ENCODE results near the gene PCDHB10. TPM values are rescaled to one million over a fixed set of nuclear protein-coding genes. Genes with fewer than 3 reads are reported as not detected.
"Not testable (repeated sequence)": the region's sequence is repeated elsewhere in the genome, so short reads cannot be mapped to it uniquely, and the experiment has no call there.

Gene PCDHB10
- not detected for total RNA-seq
- polyA plus RNA-seq = not detected

- no peak within 1 kb of the TSS for H3K27ac Mint-ChIP-seq
- no peak within 1 kb of the TSS for H3K4me3 ChIP-seq (ENCODE audit: low read length)
- H3K4me1 Mint-ChIP-seq = peaks cover under 1 to 3% (median under 1%) of the 10 kb centered on the region in 3 donors
- H3K27ac ChIP-seq (ENCODE audit: low read depth, low read length) = no peak within 1 kb of the TSS
- H3K4me3 Mint-ChIP-seq = peak within 1 kb of the TSS in 2 of 7 donors; percentile 11 to 25
- peaks cover 1 to 5% (median 2%) of the 10 kb centered on the region in 3 donors for H3K36me3 Mint-ChIP-seq
- no peaks in the 10 kb centered on the region for H3K4me1 ChIP-seq (ENCODE audit: insufficient read depth, low read length)
- POLR2A ChIA-PET = no interaction called here
- peaks cover 31 to 55% (median 53%) of the 10 kb centered on the region in 5 donors for H3K9me3 Mint-ChIP-seq
- no peaks in the 10 kb centered on the region for H3K27me3 ChIP-seq (ENCODE audit: insufficient read depth, low read length, poor library complexity, severe bottlenecking)
- H3K36me3 ChIP-seq (ENCODE audit: insufficient read depth, low read length) = no peaks in the 10 kb centered on the region
- H3K27me3 Mint-ChIP-seq = peaks cover 30 to 52% of the 10 kb centered on the region in 2 donors
- peaks cover 5% of the 10 kb centered on the region for H3K9me3 ChIP-seq (ENCODE audit: low read length)
- peak in 1 of 5 donors; percentile 6 for DNase-seq
- CTCF ChIA-PET = no interaction called here
Observed at GRCh38 chr5:141192110-141192725, at the start of gene PCDHB10. Gene PCDHB10 (plus strand): TSS chr5:141192353. CDS start chr5:141192553, 200 bp downstream.

- H3K27ac ChIP-seq (ENCODE audit: low read depth, low read length) = no peak within 1 kb of the TSS
- no peaks in the 10 kb centered on the region for H3K9me3 ChIP-seq (ENCODE audit: low read length)
- no peak within 1 kb of the TSS for H3K27ac Mint-ChIP-seq
- H3K27me3 ChIP-seq (ENCODE audit: insufficient read depth, low read length, poor library complexity, severe bottlenecking) = no peaks in the 10 kb centered on the region
- H3K27me3 Mint-ChIP-seq = peaks cover 8 to 42% of the 10 kb centered on the region in 2 donors
- no peaks in the 10 kb centered on the region for H3K4me1 ChIP-seq (ENCODE audit: insufficient read depth, low read length)
- peaks cover 0 to 6% (median 5%) of the 10 kb centered on the region in 3 donors for H3K4me1 Mint-ChIP-seq
- ChIA-PET CTCF (no interaction called here), POLR2A (no interaction called here)
- no peak for DNase-seq
- peak within 1 kb of the TSS in 4 of 7 donors; percentile 8 to 79 (median 26) for H3K4me3 Mint-ChIP-seq
- H3K36me3 ChIP-seq (ENCODE audit: insufficient read depth, low read length) = no peaks in the 10 kb centered on the region
- peaks cover 4 to 22% (median 21%) of the 10 kb centered on the region in 5 donors for H3K9me3 Mint-ChIP-seq
- peaks cover 0 to 4% (median 0%) of the 10 kb centered on the region in 3 donors for H3K36me3 Mint-ChIP-seq
- no peak within 1 kb of the TSS for H3K4me3 ChIP-seq (ENCODE audit: low read length)
Observed at GRCh38 chr5:141149812-141150211, 42.3 kb upstream of the PCDHB10 start, which contains the start of gene PCDHB6. Gene PCDHB6 (plus strand): TSS chr5:141150057. CDS start chr5:141150258, 201 bp downstream.

GRCh38 chr5:141150224-141150992, 41.7 kb upstream of the PCDHB10 start:
- peaks cover 8 to 22% (median 21%) of the 10 kb centered on the region in 5 donors for H3K9me3 Mint-ChIP-seq
- Histone ChIP-seq H3K4me1 (ENCODE audit: insufficient read depth, low read length) (no peaks in the 10 kb centered on the region), H3K27ac (ENCODE audit: low read depth, low read length) (no peak overlapping the region), H3K4me3 (ENCODE audit: low read length) (no peak overlapping the region), H3K27me3 (ENCODE audit: insufficient read depth, low read length, poor library complexity, severe bottlenecking) (no peaks in the 10 kb centered on the region), H3K36me3 (ENCODE audit: insufficient read depth, low read length) (no peaks in the 10 kb centered on the region), H3K9me3 (ENCODE audit: low read length) (no peaks in the 10 kb centered on the region)
- DNase-seq = no peak
- H3K27me3 Mint-ChIP-seq = peaks cover 8 to 45% of the 10 kb centered on the region in 2 donors
- no peak overlapping the region for H3K4me3 Mint-ChIP-seq
- H3K36me3 Mint-ChIP-seq = peaks cover 0 to 4% (median 0%) of the 10 kb centered on the region in 3 donors
- POLR2A ChIA-PET = no interaction called here
- CTCF ChIA-PET = no interaction called here
- H3K4me1 Mint-ChIP-seq = peaks cover 0 to 6% (median 5%) of the 10 kb centered on the region in 3 donors
- H3K27ac Mint-ChIP-seq = no peak overlapping the region

GRCh38 chr5:141150993-141151325, 41.2 kb upstream of the PCDHB10 start:
- no peaks in the 10 kb centered on the region for H3K27me3 ChIP-seq (ENCODE audit: insufficient read depth, low read length, poor library complexity, severe bottlenecking)
- H3K36me3 ChIP-seq (ENCODE audit: insufficient read depth, low read length) = no peaks in the 10 kb centered on the region
- ChIA-PET CTCF (no interaction called here), POLR2A (no interaction called here)
- no peak overlapping the region for H3K4me3 ChIP-seq (ENCODE audit: low read length)
- peaks cover 11 to 24% (median 21%) of the 10 kb centered on the region in 5 donors for H3K9me3 Mint-ChIP-seq
- peaks cover 0 to 4% (median 0%) of the 10 kb centered on the region in 3 donors for H3K36me3 Mint-ChIP-seq
- H3K4me1 Mint-ChIP-seq = peaks cover 0 to 6% (median 5%) of the 10 kb centered on the region in 3 donors
- no peak overlapping the region for H3K27ac Mint-ChIP-seq
- peaks cover 11 to 47% of the 10 kb centered on the region in 2 donors for H3K27me3 Mint-ChIP-seq
- no peak overlapping the region for H3K4me3 Mint-ChIP-seq
- no peak overlapping the region for H3K27ac ChIP-seq (ENCODE audit: low read depth, low read length)
- no peaks in the 10 kb centered on the region for H3K4me1 ChIP-seq (ENCODE audit: insufficient read depth, low read length)
- H3K9me3 ChIP-seq (ENCODE audit: low read length) = no peaks in the 10 kb centered on the region
- DNase-seq = no peak

- CTCF ChIA-PET, POLR2A ChIA-PET, DNase-seq: not testable (repeated sequence)
Observed at GRCh38 chr5:141151632-141152031, 40.5 kb upstream of the PCDHB10 start.

DNA sequence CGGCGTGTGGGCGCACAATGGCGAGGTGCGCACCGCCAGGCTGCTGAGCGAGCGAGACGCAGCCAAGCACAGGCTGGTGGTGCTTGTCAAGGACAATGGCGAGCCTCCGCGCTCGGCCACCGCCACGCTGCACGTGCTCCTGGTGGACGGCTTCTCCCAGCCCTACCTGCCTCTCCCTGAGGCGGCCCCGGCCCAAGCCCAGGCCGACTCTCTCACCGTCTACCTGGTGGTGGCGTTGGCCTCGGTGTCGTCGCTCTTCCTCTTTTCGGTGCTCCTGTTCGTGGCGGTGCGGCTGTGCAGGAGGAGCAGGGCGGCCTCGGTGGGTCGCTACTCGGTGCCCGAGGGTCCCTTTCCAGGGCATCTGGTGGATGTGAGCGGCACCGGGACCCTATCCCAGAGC, 40.1 kb upstream of the PCDHB10 start:
- H3K36me3 Mint-ChIP-seq; H3K4me1 Mint-ChIP-seq; H3K4me3 ChIP-seq (ENCODE audit: low read length); H3K4me1 ChIP-seq (ENCODE audit: insufficient read depth, low read length); H3K27ac Mint-ChIP-seq; H3K36me3 ChIP-seq (ENCODE audit: insufficient read depth, low read length); H3K9me3 ChIP-seq (ENCODE audit: low read length); H3K27me3 ChIP-seq (ENCODE audit: insufficient read depth, low read length, poor library complexity, severe bottlenecking); H3K4me3 Mint-ChIP-seq; DNase-seq; POLR2A ChIA-PET; H3K27ac ChIP-seq (ENCODE audit: low read depth, low read length); CTCF ChIA-PET: not testable (repeated sequence)
- Mint-ChIP-seq H3K9me3 (peaks cover 22 to 36% (median 26%) of the 10 kb centered on the region in 5 donors), H3K27me3 (peaks cover 13 to 50% of the 10 kb centered on the region in 2 donors)

More at GRCh38 chr5:141151632-141152031, 40.5 kb upstream of the PCDHB10 start:
- not testable (repeated sequence) for H3K27me3 ChIP-seq (ENCODE audit: insufficient read depth, low read length, poor library complexity, severe bottlenecking); H3K9me3 ChIP-seq (ENCODE audit: low read length); H3K36me3 Mint-ChIP-seq; H3K4me3 Mint-ChIP-seq; H3K36me3 ChIP-seq (ENCODE audit: insufficient read depth, low read length); H3K4me1 ChIP-seq (ENCODE audit: insufficient read depth, low read length); H3K4me1 Mint-ChIP-seq; H3K4me3 ChIP-seq (ENCODE audit: low read length); H3K27ac Mint-ChIP-seq; H3K27ac ChIP-seq (ENCODE audit: low read depth, low read length)
- peaks cover 18 to 31% (median 24%) of the 10 kb centered on the region in 5 donors for H3K9me3 Mint-ChIP-seq
- H3K27me3 Mint-ChIP-seq = peaks cover 12 to 46% of the 10 kb centered on the region in 2 donors

DNA sequence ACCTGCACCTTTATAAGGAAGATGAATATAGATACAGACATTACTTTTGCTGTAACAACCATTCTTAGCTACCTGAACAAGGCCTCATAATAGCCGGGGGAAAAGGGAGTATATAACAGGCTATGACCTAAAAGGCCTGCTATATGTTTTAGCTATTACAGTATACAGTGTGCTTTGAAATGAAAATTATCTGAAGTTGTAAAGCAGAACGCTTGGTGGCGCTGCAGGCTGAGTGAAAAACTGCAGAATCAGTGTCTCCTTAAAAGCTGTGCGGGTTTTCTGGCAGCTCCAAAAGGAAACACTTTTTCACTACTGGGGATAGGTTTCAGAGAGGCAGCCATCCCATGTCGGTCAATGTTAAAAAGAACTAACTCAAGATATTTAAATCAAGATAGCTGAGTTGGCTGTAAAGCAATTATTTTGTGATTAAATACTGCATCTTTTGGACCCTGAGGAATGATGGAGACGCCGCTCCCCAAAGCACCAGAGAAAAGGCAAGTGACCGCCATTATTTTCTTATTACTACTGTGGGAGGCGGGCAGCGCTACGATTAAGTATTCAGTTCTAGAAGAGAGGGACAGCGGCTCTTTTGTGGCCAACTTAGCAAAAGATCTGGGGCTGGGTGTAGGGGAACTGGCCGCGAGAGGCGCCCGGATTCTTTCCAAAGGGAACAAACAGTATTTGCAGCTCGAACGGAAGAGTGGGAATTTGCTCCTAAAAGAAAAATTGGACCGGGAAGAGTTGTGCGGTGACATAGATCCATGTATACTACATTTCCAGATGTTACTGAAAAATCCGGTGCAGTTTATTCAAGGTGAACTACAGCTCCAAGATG, 36.4 kb upstream of the PCDHB10 start:
- no peaks in the 10 kb centered on the region for H3K4me1 Mint-ChIP-seq
- Histone ChIP-seq H3K27me3 (ENCODE audit: insufficient read depth, low read length, poor library complexity, severe bottlenecking) (no peaks in the 10 kb centered on the region), H3K36me3 (ENCODE audit: insufficient read depth, low read length) (no peaks in the 10 kb centered on the region), H3K4me1 (ENCODE audit: insufficient read depth, low read length) (no peaks in the 10 kb centered on the region), H3K27ac (ENCODE audit: low read depth, low read length) (no peak overlapping the region), H3K4me3 (ENCODE audit: low read length) (no peak overlapping the region), H3K9me3 (ENCODE audit: low read length) (no peaks in the 10 kb centered on the region)
- H3K4me3 Mint-ChIP-seq = no peak overlapping the region
- POLR2A ChIA-PET = no interaction called here
- H3K27me3 Mint-ChIP-seq = peaks cover 14 to 51% of the 10 kb centered on the region in 2 donors
- CTCF ChIA-PET = interaction anchor here (0.6 kb wide), 2 partner anchors 11 to 13 kb away, joined by 3 read pairs; no protein-coding TSS in a partner anchor
- H3K9me3 Mint-ChIP-seq = peaks cover 18 to 36% (median 31%) of the 10 kb centered on the region in 5 donors
- peaks cover 0 to 3% (median 0%) of the 10 kb centered on the region in 3 donors for H3K36me3 Mint-ChIP-seq
- no peak overlapping the region for H3K27ac Mint-ChIP-seq
- no peak for DNase-seq
